ENCODE data around the gene TGFBR3.

TGFBR3 gene

DNA sequence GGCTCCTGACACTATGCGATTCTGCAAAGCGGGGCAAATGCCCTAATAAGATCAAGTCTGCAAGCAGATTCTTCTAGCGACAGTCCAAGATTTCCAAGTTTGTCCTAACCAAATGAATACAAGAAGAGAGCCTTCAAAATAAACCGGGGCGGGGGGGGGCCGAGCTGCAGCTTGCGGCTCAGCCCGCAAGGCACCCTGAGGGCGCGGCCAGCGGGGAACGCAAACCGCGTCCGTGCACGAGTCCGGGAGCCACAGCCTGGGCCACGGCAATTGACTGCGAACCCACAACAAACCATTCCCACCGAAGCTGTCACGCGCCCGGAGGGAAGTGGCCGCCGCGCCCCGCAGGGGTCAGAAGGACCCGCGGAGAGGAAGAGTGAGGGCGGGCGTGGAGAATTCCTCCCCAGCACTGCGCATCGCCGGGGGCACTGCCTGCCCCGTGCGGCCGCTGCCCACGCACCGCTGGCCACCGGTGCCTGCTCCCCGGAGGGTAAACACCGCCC, 687 bp downstream of the TGFBR3 start:
- no peak; the same call in 1 of the 2 replicates for TF ChIP-seq TAF1 (IDR thresholded peaks at IDR 0.05; ENCODE audit: borderline replicate concordance, insufficient read depth, low read length)
- TF ChIP-seq, protein P1, sequence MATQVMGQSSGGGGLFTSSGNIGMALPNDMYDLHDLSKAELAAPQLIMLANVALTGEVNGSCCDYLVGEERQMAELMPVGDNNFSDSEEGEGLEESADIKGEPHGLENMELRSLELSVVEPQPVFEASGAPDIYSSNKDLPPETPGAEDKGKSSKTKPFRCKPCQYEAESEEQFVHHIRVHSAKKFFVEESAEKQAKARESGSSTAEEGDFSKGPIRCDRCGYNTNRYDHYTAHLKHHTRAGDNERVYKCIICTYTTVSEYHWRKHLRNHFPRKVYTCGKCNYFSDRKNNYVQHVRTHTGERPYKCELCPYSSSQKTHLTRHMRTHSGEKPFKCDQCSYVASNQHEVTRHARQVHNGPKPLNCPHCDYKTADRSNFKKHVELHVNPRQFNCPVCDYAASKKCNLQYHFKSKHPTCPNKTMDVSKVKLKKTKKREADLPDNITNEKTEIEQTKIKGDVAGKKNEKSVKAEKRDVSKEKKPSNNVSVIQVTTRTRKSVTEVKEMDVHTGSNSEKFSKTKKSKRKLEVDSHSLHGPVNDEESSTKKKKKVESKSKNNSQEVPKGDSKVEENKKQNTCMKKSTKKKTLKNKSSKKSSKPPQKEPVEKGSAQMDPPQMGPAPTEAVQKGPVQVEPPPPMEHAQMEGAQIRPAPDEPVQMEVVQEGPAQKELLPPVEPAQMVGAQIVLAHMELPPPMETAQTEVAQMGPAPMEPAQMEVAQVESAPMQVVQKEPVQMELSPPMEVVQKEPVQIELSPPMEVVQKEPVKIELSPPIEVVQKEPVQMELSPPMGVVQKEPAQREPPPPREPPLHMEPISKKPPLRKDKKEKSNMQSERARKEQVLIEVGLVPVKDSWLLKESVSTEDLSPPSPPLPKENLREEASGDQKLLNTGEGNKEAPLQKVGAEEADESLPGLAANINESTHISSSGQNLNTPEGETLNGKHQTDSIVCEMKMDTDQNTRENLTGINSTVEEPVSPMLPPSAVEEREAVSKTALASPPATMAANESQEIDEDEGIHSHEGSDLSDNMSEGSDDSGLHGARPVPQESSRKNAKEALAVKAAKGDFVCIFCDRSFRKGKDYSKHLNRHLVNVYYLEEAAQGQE (IDR thresholded peaks at IDR 0.05; ENCODE audit: insufficient read depth in 1 of 2, low read depth in 2 of 2, low read length in 2 of 2), result no peak
- TF ChIP-seq FOXP2 (optimal IDR thresholded peaks at IDR 0.05; ENCODE audit: borderline replicate concordance, extremely low read depth, extremely low read length, insufficient read depth), result peak; percentile 19
- TF ChIP-seq POLR2AphosphoS5 (IDR thresholded peaks at IDR 0.05; ENCODE audit: low read depth, low read length), result no peak
- peak; percentile 52; the same call in 1 of the 2 replicates for TF ChIP-seq SIN3A (IDR thresholded peaks at IDR 0.05; ENCODE audit: borderline replicate concordance, insufficient read depth, low read length)

DNA sequence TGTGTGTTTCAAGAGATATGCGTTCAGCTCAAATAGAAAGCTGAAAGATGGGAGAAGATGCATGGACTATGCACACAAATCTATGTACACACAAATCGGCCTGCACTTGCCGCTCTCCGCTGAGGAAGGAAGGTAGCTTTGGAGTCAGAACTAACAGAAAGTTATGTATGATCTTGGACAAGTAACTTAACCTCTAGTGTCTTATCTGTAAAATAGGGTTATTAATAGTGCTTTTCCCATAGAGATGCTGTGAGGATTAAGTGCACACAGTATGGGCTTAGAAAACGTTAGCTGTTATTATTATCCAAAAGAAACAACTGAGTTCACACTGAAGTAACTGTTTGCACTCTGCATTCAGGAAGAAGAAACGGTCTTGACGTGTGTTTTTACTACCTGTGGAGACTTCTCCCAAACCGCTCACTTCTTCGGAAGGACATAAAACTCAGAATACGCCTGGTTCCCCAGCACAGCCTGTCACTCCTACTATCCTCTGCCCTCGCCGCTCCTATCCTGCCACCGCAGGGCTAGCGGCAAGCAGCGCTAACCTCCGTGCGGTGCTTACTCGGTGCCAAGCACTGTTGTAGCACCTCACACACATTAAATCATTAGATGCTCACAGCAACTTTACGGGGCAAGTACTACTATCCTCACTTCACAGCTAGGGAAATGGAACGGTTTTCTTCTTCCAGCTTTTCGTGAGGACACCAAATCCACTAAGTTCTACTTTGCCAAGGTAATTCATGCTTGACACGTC, 1.3 kb downstream of the TGFBR3 start:
- TF ChIP-seq SIN3A (IDR thresholded peaks at IDR 0.05; ENCODE audit: borderline replicate concordance, insufficient read depth, low read length) (no peak), TAF1 (IDR thresholded peaks at IDR 0.05; ENCODE audit: borderline replicate concordance, insufficient read depth, low read length) (no peak), POLR2AphosphoS5 (IDR thresholded peaks at IDR 0.05; ENCODE audit: low read depth, low read length) (no peak), FOXP2 (optimal IDR thresholded peaks at IDR 0.05; ENCODE audit: borderline replicate concordance, extremely low read depth, extremely low read length, insufficient read depth) (no peak)
- TF ChIP-seq, protein P1 (IDR thresholded peaks at IDR 0.05; ENCODE audit: insufficient read depth in 1 of 2, low read depth in 2 of 2, low read length in 2 of 2), result no peak

DNA sequence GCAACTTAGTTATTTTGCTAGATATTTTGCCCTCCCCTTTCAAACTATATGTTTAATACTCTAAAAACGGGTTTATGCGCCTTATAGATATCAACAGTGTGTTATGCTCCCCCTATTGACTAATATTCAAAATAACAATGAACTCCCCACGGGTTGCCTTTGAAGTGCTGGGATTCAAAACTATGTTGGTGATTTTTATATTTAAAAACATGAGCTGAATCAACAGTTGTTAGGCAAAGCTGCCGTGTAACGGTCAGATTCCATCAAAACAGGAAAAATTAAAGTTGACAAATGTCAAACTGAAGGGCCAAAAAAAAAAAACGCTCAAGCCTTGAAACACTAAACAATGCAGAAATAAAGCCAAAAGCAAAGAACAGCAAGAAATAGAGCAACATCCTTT, 2.5 kb downstream of the TGFBR3 start:
- TF ChIP-seq, protein P1 (IDR thresholded peaks at IDR 0.05; ENCODE audit: insufficient read depth in 1 of 2, low read depth in 2 of 2, low read length in 2 of 2), result no peak
- TF ChIP-seq POLR2AphosphoS5 (IDR thresholded peaks at IDR 0.05; ENCODE audit: low read depth, low read length) (no peak), TAF1 (IDR thresholded peaks at IDR 0.05; ENCODE audit: borderline replicate concordance, insufficient read depth, low read length) (no peak), FOXP2 (optimal IDR thresholded peaks at IDR 0.05; ENCODE audit: borderline replicate concordance, extremely low read depth, extremely low read length, insufficient read depth) (no peak), SIN3A (IDR thresholded peaks at IDR 0.05; ENCODE audit: borderline replicate concordance, insufficient read depth, low read length) (no peak)

DNA sequence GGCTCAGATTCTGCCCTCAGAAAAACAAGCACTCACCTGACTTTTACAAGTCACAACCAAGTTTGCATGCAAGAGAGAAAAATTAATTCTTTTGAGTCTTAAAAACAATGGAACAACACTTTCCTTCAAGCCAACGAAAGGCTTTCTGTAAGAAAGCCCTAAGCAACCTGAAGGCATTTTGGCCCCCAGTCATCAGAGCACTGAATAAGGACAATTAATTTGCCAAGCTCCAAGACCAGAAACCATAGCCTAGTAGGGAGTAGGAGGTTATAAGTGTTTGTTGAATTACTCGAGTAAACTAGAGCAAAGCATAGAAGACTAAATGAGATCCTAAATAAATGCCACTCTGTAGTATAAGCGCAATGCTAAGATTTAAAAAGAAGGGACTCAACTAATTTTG, 4.7 kb downstream of the TGFBR3 start:
- no peak for TF ChIP-seq TAF1 (IDR thresholded peaks at IDR 0.05; ENCODE audit: borderline replicate concordance, insufficient read depth, low read length)
- TF ChIP-seq, protein P1 (IDR thresholded peaks at IDR 0.05; ENCODE audit: insufficient read depth in 1 of 2, low read depth in 2 of 2, low read length in 2 of 2), result no peak
- no peak for TF ChIP-seq FOXP2 (optimal IDR thresholded peaks at IDR 0.05; ENCODE audit: borderline replicate concordance, extremely low read depth, extremely low read length, insufficient read depth)
- no peak for TF ChIP-seq POLR2AphosphoS5 (IDR thresholded peaks at IDR 0.05; ENCODE audit: low read depth, low read length)
- no peak for TF ChIP-seq SIN3A (IDR thresholded peaks at IDR 0.05; ENCODE audit: borderline replicate concordance, insufficient read depth, low read length)
